ENCODE results near the gene TNNI2. TPM values are rescaled to one million over a fixed set of nuclear protein-coding genes. Genes with fewer than 3 reads are reported as not detected.
A peak's percentile ranks its signal among the peaks of the same experiment; 100 is the strongest.

The TNNI2 gene
- total and polyA plus RNA-seq, 2 donors (not counting 1 experiment from before 2014, with no cell fraction given) = 2.9 to 12.9 TPM

DNA sequence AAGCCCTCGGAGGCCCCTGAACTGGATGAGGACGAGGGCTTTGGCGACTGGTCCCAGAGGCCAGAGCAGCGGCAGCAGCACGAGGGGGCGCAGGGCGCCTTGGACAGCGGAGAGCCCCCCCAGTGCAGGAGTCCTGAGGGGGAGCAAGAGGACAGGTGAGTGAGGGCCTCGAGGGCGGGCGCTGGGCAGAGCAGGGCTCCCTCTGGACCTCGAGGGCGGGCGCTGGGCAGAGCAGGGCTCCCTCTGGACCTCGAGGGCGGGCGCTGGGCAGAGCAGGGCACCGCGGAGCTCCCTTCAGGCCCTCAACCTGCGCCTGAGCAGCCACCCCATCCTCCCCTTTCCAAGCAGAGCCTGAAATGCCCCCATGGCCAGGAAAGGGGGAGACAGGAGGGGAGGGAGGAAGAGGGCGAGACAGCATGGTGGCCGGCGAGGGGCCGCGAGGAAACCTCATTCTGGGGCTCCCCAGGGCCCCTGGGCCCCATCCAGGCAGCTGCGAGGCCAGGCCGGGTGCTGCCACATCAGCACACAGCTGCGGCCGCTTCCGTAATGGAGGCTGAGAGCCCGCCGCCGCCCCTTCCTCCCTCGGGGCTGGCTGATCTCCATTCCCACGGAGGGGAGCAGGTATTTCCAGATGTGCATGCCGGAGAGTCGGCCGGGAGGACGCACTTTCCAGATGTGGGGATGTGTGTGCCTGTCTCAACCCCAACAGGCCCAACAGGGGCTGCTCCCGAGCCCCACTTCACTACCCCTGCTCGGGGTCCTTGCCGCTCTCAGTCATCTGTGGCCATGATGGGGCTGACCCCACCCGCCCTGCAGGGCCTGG, 42.9 kb downstream of the TNNI2 start:
- Histone ChIP-seq H2AFZ (ENCODE audit: insufficient read depth, low read depth, low read length, poor library complexity, severe bottlenecking) (no peak overlapping the region), H3K27ac (ENCODE audit: low read length in 2 of 2) (peak overlapping the region; percentile 15 to 72), H3K79me2 (ENCODE audit: control insufficient read depth, insufficient read depth, low read length) (peaks cover 36% of the 10 kb centered on the region), H3K27me3 (replicated peaks in 1 of 4; ENCODE audit: control extremely low read depth in 1 of 4, control insufficient read depth in 3 of 4, insufficient read depth in 4 of 4, low read length in 3 of 4) (no peaks in the 10 kb centered on the region), H3K9me3 (ENCODE audit: control extremely low read depth in 1 of 3, control insufficient read depth in 2 of 3, insufficient read depth in 1 of 3, low read length in 2 of 3) (no peaks in the 10 kb centered on the region), H3K4me2 (replicated peaks; ENCODE audit: low read depth, low read length, poor library complexity, severe bottlenecking) (peak overlapping the region; percentile 61), H4K20me1 (ENCODE audit: control insufficient read depth, insufficient read depth, low read length, poor library complexity, severe bottlenecking) (peaks cover 98% of the 10 kb centered on the region), H3K9ac (ENCODE audit: low read length) (no peak overlapping the region), H3K4me1 (ENCODE audit: control insufficient read depth in 2 of 2, insufficient read depth in 2 of 2, low read length in 2 of 2) (peaks cover 32 to 52% of the 10 kb centered on the region in 2 donors), H3K36me3 (replicated peaks in 1 of 2; ENCODE audit: control extremely low read depth in 1 of 2, control insufficient read depth in 1 of 2, extremely low read depth in 1 of 2, insufficient read depth in 2 of 2, low read length in 1 of 2) (peaks cover 13 to 62% of the 10 kb centered on the region in 2 experiments), H3K4me3 (ENCODE audit: control extremely low read depth in 1 of 5, extremely low read depth in 1 of 5, insufficient read depth in 1 of 5, low read depth in 2 of 5, low read length in 4 of 5) (no peak overlapping the region)
- intact Hi-C loops (cut with micrococcal nuclease) = loop anchor here (1.0 to 5.0 kb wide), 4 partner anchors 29 to 271 kb away; partner anchors contain the start of genes LSP1 and TNNT3
- DNase-seq (peak; percentile 68), ATAC-seq (ENCODE audit: low read depth) (peak; percentile 60)
- H3K4me3 Mint-ChIP-seq = peak overlapping the region; percentile 34
- peak overlapping the region; percentile 75 for H3K27ac Mint-ChIP-seq
- POLR2A ChIA-PET = interaction anchor here (0.7 to 2.8 kb wide), 8 partner anchors 9 to 117 kb away, joined by 3 to 9 read pairs (median 6); partner anchors contain the start of genes PRR33 and TNNI2
- WGBS (ENCODE audit: insufficient coverage) = 35% methylated on average over 37 of the region's 43 CpGs
- H3K4me1 Mint-ChIP-seq = peaks cover 42% of the 10 kb centered on the region
- CTCF ChIA-PET = interaction anchor here (0.7 to 3.3 kb wide), 29 partner anchors 9 to 270 kb away, joined by 3 to 104 read pairs (median 5); partner anchors contain the start of genes H19, LSP1 and TNNI2
- H3K9me3 Mint-ChIP-seq (ENCODE audit: insufficient read depth) = no peaks in the 10 kb centered on the region
- H3K27me3 Mint-ChIP-seq = no peaks in the 10 kb centered on the region
- no peak for TF ChIP-seq EZH2 (IDR thresholded peaks at IDR 0.05; ENCODE audit: borderline replicate concordance, insufficient read depth, low read depth, low read length, poor library complexity, severe bottlenecking)
- TF ChIP-seq, protein P1, sequence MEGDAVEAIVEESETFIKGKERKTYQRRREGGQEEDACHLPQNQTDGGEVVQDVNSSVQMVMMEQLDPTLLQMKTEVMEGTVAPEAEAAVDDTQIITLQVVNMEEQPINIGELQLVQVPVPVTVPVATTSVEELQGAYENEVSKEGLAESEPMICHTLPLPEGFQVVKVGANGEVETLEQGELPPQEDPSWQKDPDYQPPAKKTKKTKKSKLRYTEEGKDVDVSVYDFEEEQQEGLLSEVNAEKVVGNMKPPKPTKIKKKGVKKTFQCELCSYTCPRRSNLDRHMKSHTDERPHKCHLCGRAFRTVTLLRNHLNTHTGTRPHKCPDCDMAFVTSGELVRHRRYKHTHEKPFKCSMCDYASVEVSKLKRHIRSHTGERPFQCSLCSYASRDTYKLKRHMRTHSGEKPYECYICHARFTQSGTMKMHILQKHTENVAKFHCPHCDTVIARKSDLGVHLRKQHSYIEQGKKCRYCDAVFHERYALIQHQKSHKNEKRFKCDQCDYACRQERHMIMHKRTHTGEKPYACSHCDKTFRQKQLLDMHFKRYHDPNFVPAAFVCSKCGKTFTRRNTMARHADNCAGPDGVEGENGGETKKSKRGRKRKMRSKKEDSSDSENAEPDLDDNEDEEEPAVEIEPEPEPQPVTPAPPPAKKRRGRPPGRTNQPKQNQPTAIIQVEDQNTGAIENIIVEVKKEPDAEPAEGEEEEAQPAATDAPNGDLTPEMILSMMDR (IDR thresholded peaks at IDR 0.05) = no peak
